Middle frontal gyrus (tissue), 1 donor: ENCODE results near the gene TEAD2.
"Not testable (repeated sequence)": the region's sequence is repeated elsewhere in the genome, so short reads cannot be mapped to it uniquely, and the experiment has no call there.

Experiments used
- DNase-seq: peaks from one replicate; pipeline ENCODE4 v3.0.0-alpha.2; 2015; ENCODE audit warnings: low spot score; ENCODE audit errors: extremely low spot score

The TEAD2 gene

GRCh38 chr19:49333418-49333805, 28.8 kb downstream of the TEAD2 start:
- DNase-seq, result no peak

- DNase-seq, result not testable (repeated sequence)
These were observed 29.4 kb downstream of the TEAD2 start for GRCh38 chr19:49332691-49333417.

GRCh38 chr19:49331616-49332055, 30.6 kb downstream of the TEAD2 start:
- DNase-seq, result peak; percentile 29

- not testable (repeated sequence) for DNase-seq
These were observed 31.0 kb downstream of the TEAD2 start for GRCh38 chr19:49331187-49331586.

- DNase-seq, result no peak
These were observed 33.5 kb downstream of the TEAD2 start for GRCh38 chr19:49328741-49329140.

- no peak for DNase-seq
These were observed 34.2 kb downstream of the TEAD2 start for GRCh38 chr19:49327878-49328544.

GRCh38 chr19:49326165-49326704, 36.0 kb downstream of the TEAD2 start:
- no peak for DNase-seq

- DNase-seq, result not testable (repeated sequence)
These were observed 36.5 kb downstream of the TEAD2 start for GRCh38 chr19:49325756-49326155.

- DNase-seq, result no peak
These were observed 37.2 kb downstream of the TEAD2 start, which contains the start of gene SLC6A16 for GRCh38 chr19:49324801-49325576. TSS of gene SLC6A16 (minus strand) at chr19:49325191. CDS start at chr19:49311347, 13,844 bp downstream.

GRCh38 chr19:49318296-49318695, 43.9 kb downstream of the TEAD2 start:
- no peak for DNase-seq

GRCh38 chr19:49316284-49316683, 45.9 kb downstream of the TEAD2 start:
- DNase-seq, result no peak

- no peak for DNase-seq
These were observed 47.1 kb downstream of the TEAD2 start for GRCh38 chr19:49315111-49315510.

GRCh38 chr19:49309087-49309486, 53.1 kb downstream of the TEAD2 start:
- no peak for DNase-seq

GRCh38 chr19:49306734-49307133, 55.5 kb downstream of the TEAD2 start:
- DNase-seq, result not testable (repeated sequence)

GRCh38 chr19:49301866-49302252, 60.4 kb downstream of the TEAD2 start:
- no peak for DNase-seq

- no peak for DNase-seq
These were observed 60.9 kb downstream of the TEAD2 start for GRCh38 chr19:49301165-49301865.

- DNase-seq, result not testable (repeated sequence)
These were observed 63.6 kb downstream of the TEAD2 start for GRCh38 chr19:49298653-49299052.

- no peak for DNase-seq
These were observed 64.8 kb downstream of the TEAD2 start for GRCh38 chr19:49297403-49297802.

- no peak for DNase-seq
These were observed 66.9 kb downstream of the TEAD2 start for GRCh38 chr19:49295208-49295880.

GRCh38 chr19:49294401-49294800, 67.8 kb downstream of the TEAD2 start:
- DNase-seq, result no peak
